Measurements from ENCODE around the gene LARGE1. TPM values are rescaled to one million over a fixed set of nuclear protein-coding genes. Genes with fewer than 3 reads are reported as not detected.

The LARGE1 gene
- total RNA-seq, 1 donor = 15.0 TPM

- no peak for DNase-seq (ENCODE audit: low read depth)
- H3K4me3 ChIP-seq (ENCODE audit: low read depth, low read length) = no peak overlapping the region
- no peak for TF ChIP-seq CTCF (IDR thresholded peaks at IDR 0.05; ENCODE audit: insufficient read depth, low read length)
Observed at GRCh38 chr22:33891992-33892391, 28.3 kb downstream of the LARGE1 start.

DNA sequence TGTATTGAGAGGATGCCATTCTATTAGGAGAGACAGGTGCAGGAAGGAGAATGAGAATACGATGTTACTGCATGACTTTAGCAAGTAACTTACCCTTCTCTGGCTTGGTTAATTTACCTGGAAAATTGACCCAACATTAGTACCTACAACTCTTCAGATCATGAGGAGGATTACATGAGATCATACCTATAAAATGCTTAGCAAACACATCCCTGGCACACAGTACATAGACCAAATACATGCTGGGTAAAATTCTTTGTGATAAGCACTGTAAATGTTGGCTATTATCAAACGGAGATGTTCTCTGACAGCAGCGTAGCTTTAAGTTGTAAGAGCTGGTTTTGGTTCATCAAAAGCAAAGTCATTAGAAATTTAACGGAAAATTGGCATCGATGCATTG is 28.8 kb downstream of the LARGE1 start:
- TF ChIP-seq CTCF (IDR thresholded peaks at IDR 0.05; ENCODE audit: insufficient read depth, low read length) = no peak
- no peak for DNase-seq (ENCODE audit: low read depth)
- H3K4me3 ChIP-seq (ENCODE audit: low read depth, low read length) = no peak overlapping the region

GRCh38 chr22:33889748-33890147 is 30.5 kb downstream of the LARGE1 start:
- TF ChIP-seq CTCF (IDR thresholded peaks at IDR 0.05; ENCODE audit: insufficient read depth, low read length) = no peak
- DNase-seq (ENCODE audit: low read depth) = no peak
- no peak overlapping the region for H3K4me3 ChIP-seq (ENCODE audit: low read depth, low read length)

DNA sequence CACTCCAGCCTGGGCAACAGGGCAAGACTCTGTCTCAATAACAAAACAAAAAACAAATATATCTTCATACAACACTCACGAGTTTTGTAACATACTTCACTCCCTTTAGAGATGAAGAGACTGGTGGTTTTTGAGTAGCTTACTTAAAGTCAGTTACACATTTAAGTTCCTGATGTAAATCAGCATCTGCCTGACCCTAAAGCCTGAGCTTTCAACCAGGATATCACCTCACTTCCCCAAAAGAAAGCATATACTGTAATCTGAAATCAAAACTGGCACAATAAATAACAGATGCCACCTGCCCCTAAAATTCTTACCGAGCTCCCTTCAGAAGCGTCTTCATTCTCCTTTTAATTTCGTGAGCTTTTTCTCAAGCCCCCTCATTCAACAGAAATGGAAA is 31.5 kb downstream of the LARGE1 start:
- no peak for DNase-seq (ENCODE audit: low read depth)
- no peak for TF ChIP-seq CTCF (IDR thresholded peaks at IDR 0.05; ENCODE audit: insufficient read depth, low read length)
- no peak overlapping the region for H3K4me3 ChIP-seq (ENCODE audit: low read depth, low read length)

GRCh38 chr22:33887173-33887572 is 33.1 kb downstream of the LARGE1 start:
- DNase-seq (ENCODE audit: low read depth) = no peak
- TF ChIP-seq CTCF (IDR thresholded peaks at IDR 0.05; ENCODE audit: insufficient read depth, low read length) = no peak

GRCh38 chr22:33886696-33887095 is 33.6 kb downstream of the LARGE1 start:
- TF ChIP-seq CTCF (IDR thresholded peaks at IDR 0.05; ENCODE audit: insufficient read depth, low read length) = no peak
- no peak for DNase-seq (ENCODE audit: low read depth)
- H3K4me3 ChIP-seq (ENCODE audit: low read depth, low read length) = no peak overlapping the region

More at GRCh38 chr22:33887173-33887572, 33.1 kb downstream of the LARGE1 start:
- H3K4me3 ChIP-seq (ENCODE audit: low read depth, low read length) = no peak overlapping the region

- TF ChIP-seq CTCF (IDR thresholded peaks at IDR 0.05; ENCODE audit: insufficient read depth, low read length) = no peak
- no peak for DNase-seq (ENCODE audit: low read depth)
- no peak overlapping the region for H3K4me3 ChIP-seq (ENCODE audit: low read depth, low read length)
Observed at GRCh38 chr22:33884829-33885228, 35.4 kb downstream of the LARGE1 start.
